ENCODE results near the gene SPIB. TPM values are rescaled to one million over a fixed set of nuclear protein-coding genes. Genes with fewer than 3 reads are reported as not detected.
"Not testable (repeated sequence)": the region's sequence is repeated elsewhere in the genome, so short reads cannot be mapped to it uniquely, and the experiment has no call there.

Gene SPIB
- total RNA-seq, 2 donors from 2014 or later, result 0.11 to 2.6 TPM

DNA sequence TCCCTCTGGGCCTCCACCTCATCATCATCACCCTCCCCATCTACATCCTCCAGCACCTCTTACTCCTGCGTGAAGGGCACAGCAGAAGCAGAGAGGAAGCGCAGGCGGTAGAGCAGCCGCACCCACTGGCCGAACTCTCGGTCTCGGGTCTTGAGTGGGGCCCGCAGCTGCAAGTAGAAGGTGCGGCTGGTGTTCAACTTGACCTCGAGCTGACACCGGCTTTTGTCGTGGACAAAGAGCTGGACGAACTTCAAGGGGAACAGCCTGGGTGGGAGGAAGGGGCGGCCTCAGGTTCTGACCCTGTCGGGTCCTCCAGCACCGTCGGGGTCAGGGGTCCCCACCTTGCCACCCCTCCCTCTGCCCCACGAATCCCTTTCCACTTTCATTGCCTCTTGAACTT, 48.8 kb downstream of the SPIB start:
- Mint-ChIP-seq H3K36me3 (ENCODE audit: low read depth) (no peaks in the 10 kb centered on the region), H3K27me3 (ENCODE audit: insufficient read depth) (peaks cover 7% of the 10 kb centered on the region), H3K9me3 (no peaks in the 10 kb centered on the region), H3K4me1 (peaks cover 5% of the 10 kb centered on the region), H3K27ac (no peak overlapping the region), H3K4me3 (no peak overlapping the region)
- Histone ChIP-seq H3K4me1 (ENCODE audit: control insufficient read depth, insufficient read depth, low read length) (no peaks in the 10 kb centered on the region), H3K27ac (ENCODE audit: low read depth, low read length) (no peak overlapping the region), H3K9ac (ENCODE audit: extremely low read depth, low read length, poor library complexity, severe bottlenecking) (no peak overlapping the region), H3K27me3 (ENCODE audit: control insufficient read depth, insufficient read depth, low read length, poor library complexity, severe bottlenecking) (no peaks in the 10 kb centered on the region), H3K4me3 (ENCODE audit: low read length) (no peak overlapping the region), H3K36me3 (ENCODE audit: control insufficient read depth, insufficient read depth, low read length) (no peaks in the 10 kb centered on the region), H3K9me3 (ENCODE audit: control insufficient read depth, low read length) (peaks cover 7% of the 10 kb centered on the region)
- TF ChIP-seq, protein P1, sequence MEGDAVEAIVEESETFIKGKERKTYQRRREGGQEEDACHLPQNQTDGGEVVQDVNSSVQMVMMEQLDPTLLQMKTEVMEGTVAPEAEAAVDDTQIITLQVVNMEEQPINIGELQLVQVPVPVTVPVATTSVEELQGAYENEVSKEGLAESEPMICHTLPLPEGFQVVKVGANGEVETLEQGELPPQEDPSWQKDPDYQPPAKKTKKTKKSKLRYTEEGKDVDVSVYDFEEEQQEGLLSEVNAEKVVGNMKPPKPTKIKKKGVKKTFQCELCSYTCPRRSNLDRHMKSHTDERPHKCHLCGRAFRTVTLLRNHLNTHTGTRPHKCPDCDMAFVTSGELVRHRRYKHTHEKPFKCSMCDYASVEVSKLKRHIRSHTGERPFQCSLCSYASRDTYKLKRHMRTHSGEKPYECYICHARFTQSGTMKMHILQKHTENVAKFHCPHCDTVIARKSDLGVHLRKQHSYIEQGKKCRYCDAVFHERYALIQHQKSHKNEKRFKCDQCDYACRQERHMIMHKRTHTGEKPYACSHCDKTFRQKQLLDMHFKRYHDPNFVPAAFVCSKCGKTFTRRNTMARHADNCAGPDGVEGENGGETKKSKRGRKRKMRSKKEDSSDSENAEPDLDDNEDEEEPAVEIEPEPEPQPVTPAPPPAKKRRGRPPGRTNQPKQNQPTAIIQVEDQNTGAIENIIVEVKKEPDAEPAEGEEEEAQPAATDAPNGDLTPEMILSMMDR (conservative IDR thresholded peaks at IDR 0.05), result no peak
- 90 to 96% methylated on average over 13 to 18 of the region's 18 CpGs for WGBS, 2 experiments (ENCODE audit: insufficient coverage in 1 of 2, insufficient read length in 1 of 2)
- no peak for DNase-seq

DNA sequence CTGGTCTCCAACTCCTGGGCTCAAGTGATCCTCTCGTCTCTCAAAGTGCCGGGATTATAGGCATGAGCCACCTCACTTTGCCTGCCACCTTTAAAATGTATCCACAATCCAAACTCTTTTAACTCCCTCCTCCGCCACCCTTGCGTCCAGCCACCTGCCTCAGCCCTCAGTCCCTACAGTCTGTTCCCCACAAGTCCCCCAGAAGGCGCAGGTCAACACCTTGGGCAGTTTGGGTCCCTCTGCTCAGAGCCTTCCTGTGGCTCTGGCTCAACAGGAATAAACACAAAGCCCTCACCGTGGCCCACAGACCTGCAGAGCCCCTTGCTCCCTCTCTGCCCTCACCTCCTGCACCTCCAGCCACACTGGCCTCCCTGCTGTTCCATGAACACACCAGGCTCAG, 50.1 kb downstream of the SPIB start:
- Mint-ChIP-seq H3K4me3 (no peak overlapping the region), H3K27me3 (ENCODE audit: insufficient read depth) (peaks cover 12% of the 10 kb centered on the region), H3K36me3 (ENCODE audit: low read depth) (no peaks in the 10 kb centered on the region), H3K9me3 (no peaks in the 10 kb centered on the region), H3K4me1 (peaks cover 5% of the 10 kb centered on the region), H3K27ac (no peak overlapping the region)
- no peak for DNase-seq
- Histone ChIP-seq H3K4me3 (ENCODE audit: low read length) (no peak overlapping the region), H3K9me3 (ENCODE audit: control insufficient read depth, low read length) (peaks cover 7% of the 10 kb centered on the region), H3K27ac (ENCODE audit: low read depth, low read length) (no peak overlapping the region), H3K36me3 (ENCODE audit: control insufficient read depth, insufficient read depth, low read length) (no peaks in the 10 kb centered on the region), H3K4me1 (ENCODE audit: control insufficient read depth, insufficient read depth, low read length) (no peaks in the 10 kb centered on the region), H3K27me3 (ENCODE audit: control insufficient read depth, insufficient read depth, low read length, poor library complexity, severe bottlenecking) (no peaks in the 10 kb centered on the region), H3K9ac (ENCODE audit: extremely low read depth, low read length, poor library complexity, severe bottlenecking) (no peak overlapping the region)
- 82 to 84% methylated on average over 2 to 6 of the region's 6 CpGs for WGBS, 2 experiments (ENCODE audit: insufficient coverage in 1 of 2, insufficient read length in 1 of 2)
- TF ChIP-seq, protein P1 (conservative IDR thresholded peaks at IDR 0.05), result no peak

GRCh38 chr19:50473336-50473735, 54.6 kb downstream of the SPIB start:
- not testable (repeated sequence) for H3K27me3 ChIP-seq (ENCODE audit: control insufficient read depth, insufficient read depth, low read length, poor library complexity, severe bottlenecking); H3K27ac ChIP-seq (ENCODE audit: low read depth, low read length); H3K4me3 Mint-ChIP-seq; H3K9ac ChIP-seq (ENCODE audit: extremely low read depth, low read length, poor library complexity, severe bottlenecking); H3K36me3 ChIP-seq (ENCODE audit: control insufficient read depth, insufficient read depth, low read length); H3K27ac Mint-ChIP-seq; DNase-seq; H3K4me1 ChIP-seq (ENCODE audit: control insufficient read depth, insufficient read depth, low read length); H3K4me3 ChIP-seq (ENCODE audit: low read length); H3K4me1 Mint-ChIP-seq
- peaks cover 21% of the 10 kb centered on the region for H3K9me3 Mint-ChIP-seq
- peaks cover 15% of the 10 kb centered on the region for H3K36me3 Mint-ChIP-seq (ENCODE audit: low read depth)
- H3K27me3 Mint-ChIP-seq (ENCODE audit: insufficient read depth), result peaks cover 11% of the 10 kb centered on the region
- peaks cover 19% of the 10 kb centered on the region for H3K9me3 ChIP-seq (ENCODE audit: control insufficient read depth, low read length)
- WGBS, 2 experiments (ENCODE audit: insufficient coverage in 1 of 2, insufficient read length in 1 of 2), result 60 to 86% methylated on average over 2 to 3 of the region's 3 CpGs

GRCh38 chr19:50475101-50475568, 56.4 kb downstream of the SPIB start:
- no peak overlapping the region for H3K9ac ChIP-seq (ENCODE audit: extremely low read depth, low read length, poor library complexity, severe bottlenecking)
- H3K4me1 ChIP-seq (ENCODE audit: control insufficient read depth, insufficient read depth, low read length), result no peaks in the 10 kb centered on the region
- Mint-ChIP-seq H3K9me3 (peaks cover 26% of the 10 kb centered on the region), H3K4me3 (no peak overlapping the region), H3K36me3 (ENCODE audit: low read depth) (peaks cover 29% of the 10 kb centered on the region), H3K27ac (peak overlapping the region; percentile 68), H3K27me3 (ENCODE audit: insufficient read depth) (peaks cover 5% of the 10 kb centered on the region), H3K4me1 (peaks cover 3% of the 10 kb centered on the region)
- TF ChIP-seq, protein P1 (conservative IDR thresholded peaks at IDR 0.05), result no peak
- no peaks in the 10 kb centered on the region for H3K27me3 ChIP-seq (ENCODE audit: control insufficient read depth, insufficient read depth, low read length, poor library complexity, severe bottlenecking)
- 88 to 91% methylated on average over 6 to 12 of the region's 12 CpGs for WGBS, 2 experiments (ENCODE audit: insufficient coverage in 1 of 2, insufficient read length in 1 of 2)
- no peak overlapping the region for H3K27ac ChIP-seq (ENCODE audit: low read depth, low read length)
- no peak for DNase-seq
- peaks cover 23% of the 10 kb centered on the region for H3K9me3 ChIP-seq (ENCODE audit: control insufficient read depth, low read length)
- H3K36me3 ChIP-seq (ENCODE audit: control insufficient read depth, insufficient read depth, low read length), result peaks cover 20% of the 10 kb centered on the region
- H3K4me3 ChIP-seq (ENCODE audit: low read length), result no peak overlapping the region
